K562 (cell line): Measurements from ENCODE around the gene NPR1. TPM values are rescaled to one million over a fixed set of nuclear protein-coding genes. Genes with fewer than 3 reads are reported as not detected.

Experiments
- BRD4 ChIP-seq: fragments of 200-600 bp; sonication (generic); IDR thresholded peaks from 2 replicates; pipeline ENCODE4 v1.6.1; 2017; ENCODE audit warnings: inconsistent platforms
- ETV5 ChIP-seq: sonication (generic); formaldehyde crosslinking; IDR thresholded peaks from 2 replicates; pipeline ENCODE4 v1.4.0; 2020; ENCODE audit warnings: low read depth, mild to moderate bottlenecking, missing genetic modification reagents
- EWSR1 ChIP-seq: fragments of 450-650 bp; IDR thresholded peaks from 2 replicates; pipeline ENCODE4 v1.6.1; 2018; ENCODE audit warnings: borderline replicate concordance, mild to moderate bottlenecking, low read depth, moderate library complexity; ENCODE audit not compliant: partially characterized antibody
- HDAC1 ChIP-seq, 2 experiments: fragments of 450-650 bp; IDR thresholded peaks; 2 replicates each; pipeline ENCODE4 v1.6.1; 2016 to 2017; ENCODE audit warnings: inconsistent platforms in 1 of 2, mild to moderate bottlenecking in 1 of 2, moderate library complexity in 1 of 2
- HOXB6 ChIP-seq: fragments of 250-450 bp; sonication (Bioruptor Pico); IDR thresholded peaks from 2 replicates; pipeline ENCODE4 v1.5.1; 2022; ENCODE audit warnings: mild to moderate bottlenecking, borderline replicate concordance
- LEF1 ChIP-seq: fragments of 450-650 bp; IDR thresholded peaks from 2 replicates; pipeline ENCODE4 v1.6.1; 2016; ENCODE audit warnings: mild to moderate bottlenecking
- MCM7 ChIP-seq, 2 experiments: fragments of 450-650 bp; IDR thresholded peaks; 2 replicates each; pipeline ENCODE4 v1.6.1; 2016 to 2018
- MEF2D ChIP-seq: conservative IDR thresholded peaks from 2 replicates; pipeline ENCODE4 v1.6.1; 2016; ENCODE audit warnings: low read depth, missing genetic modification characterization, missing compliant biosample characterization
- RB1 ChIP-seq: fragments of 450-650 bp; IDR thresholded peaks from 2 replicates; pipeline ENCODE4 v1.6.1; 2017; ENCODE audit warnings: low read depth, mild to moderate bottlenecking
- RBM34 ChIP-seq: fragments of 200-400 bp; formaldehyde crosslinking; IDR thresholded peaks from 2 replicates; pipeline ENCODE4 v1.6.1; 2018; ENCODE audit warnings: low read length, borderline replicate concordance; ENCODE audit not compliant: insufficient read depth
- SMARCA4 ChIP-seq: fragments of 450-650 bp; IDR thresholded peaks from 2 replicates; pipeline ENCODE4 v1.6.1; 2016
- TCF7 ChIP-seq: sonication (generic); IDR thresholded peaks from 2 replicates; pipeline ENCODE4 v1.6.1; 2016; ENCODE audit warnings: antibody characterized with exemption, borderline replicate concordance
- YBX1 ChIP-seq: fragments of 450-650 bp; IDR thresholded peaks from 2 replicates; pipeline ENCODE4 v1.7.1; 2016; ENCODE audit warnings: mild to moderate bottlenecking
- polyA plus RNA-seq, 8 experiments: library from polyadenylated mRNA; depleted of rRNA in 4 of 8; stranded (reverse) in 5 of 8; unstranded in 3 of 8; fragments of >200 nt; fragmentation: Nextera tagmentation in 2 of 8; fragmentation: Illumina TruSeq in 1 of 8; extraction: Ambion mirVana in 2 of 8; extraction: Trizol in 1 of 8; gene quantifications; 2 replicates each; pipeline versions ENCODE4 v1.2.1 to v1.2.3, GENCODE V29; 2011 to 2014; ENCODE audit warnings: inconsistent platforms in 1 of 8, missing spikeins in 1 of 8
- total RNA-seq, 7 experiments: library from RNA; depleted of rRNA in 6 of 7; stranded (reverse); fragments of >200 nt in 6 of 7; fragmentation: Illumina TruSeq in 2 of 7; extraction: Trizol in 2 of 7; gene quantifications; 2 replicates each; pipeline versions ENCODE4 v1.2.1 to v1.2.3, GENCODE V29; 2011 to 2021; ENCODE audit warnings: low replicate concordance in 1 of 7
- TF ChIP-seq, protein P1 (sequence below): sonication (generic); formaldehyde crosslinking; IDR thresholded peaks from 2 replicates; pipeline ENCODE4 v1.8.0; 2022; ENCODE audit warnings: mild to moderate bottlenecking, missing genetic modification reagents
- TF ChIP-seq, protein P2 (sequence below): fragments of 450-650 bp; IDR thresholded peaks from one replicate; pipeline ENCODE4 v1.6.1; 2018; ENCODE audit warnings: mild to moderate bottlenecking, moderate library complexity; ENCODE audit not compliant: partially characterized antibody
- TF ChIP-seq, protein P3 (sequence below): fragments of 250-450 bp; sonication (Bioruptor Pico); IDR thresholded peaks from 2 replicates; pipeline ENCODE4 v1.8.0; 2022; ENCODE audit warnings: inconsistent platforms, mild to moderate bottlenecking, moderate library complexity, borderline replicate concordance
- TF ChIP-seq, protein P4 (sequence below): fragments of 250-450 bp; sonication (Bioruptor Pico); IDR thresholded peaks from 2 replicates; pipeline ENCODE4 v1.8.0; 2021; ENCODE audit warnings: moderate library complexity, mild to moderate bottlenecking, inconsistent platforms
- TF ChIP-seq, protein P5 (sequence below): fragments of 250-450 bp; sonication (Bioruptor Pico); IDR thresholded peaks from 2 replicates; pipeline ENCODE4 v1.9.0; 2021; ENCODE audit warnings: mild to moderate bottlenecking

NPR1 gene
- total and polyA plus RNA-seq, 9 of the 15 experiments (the other 6 are each of a cell fraction or from before 2014, with no cell fraction given): 0.05 to 0.16 (median 0.06) TPM; not detected in 6

DNA sequence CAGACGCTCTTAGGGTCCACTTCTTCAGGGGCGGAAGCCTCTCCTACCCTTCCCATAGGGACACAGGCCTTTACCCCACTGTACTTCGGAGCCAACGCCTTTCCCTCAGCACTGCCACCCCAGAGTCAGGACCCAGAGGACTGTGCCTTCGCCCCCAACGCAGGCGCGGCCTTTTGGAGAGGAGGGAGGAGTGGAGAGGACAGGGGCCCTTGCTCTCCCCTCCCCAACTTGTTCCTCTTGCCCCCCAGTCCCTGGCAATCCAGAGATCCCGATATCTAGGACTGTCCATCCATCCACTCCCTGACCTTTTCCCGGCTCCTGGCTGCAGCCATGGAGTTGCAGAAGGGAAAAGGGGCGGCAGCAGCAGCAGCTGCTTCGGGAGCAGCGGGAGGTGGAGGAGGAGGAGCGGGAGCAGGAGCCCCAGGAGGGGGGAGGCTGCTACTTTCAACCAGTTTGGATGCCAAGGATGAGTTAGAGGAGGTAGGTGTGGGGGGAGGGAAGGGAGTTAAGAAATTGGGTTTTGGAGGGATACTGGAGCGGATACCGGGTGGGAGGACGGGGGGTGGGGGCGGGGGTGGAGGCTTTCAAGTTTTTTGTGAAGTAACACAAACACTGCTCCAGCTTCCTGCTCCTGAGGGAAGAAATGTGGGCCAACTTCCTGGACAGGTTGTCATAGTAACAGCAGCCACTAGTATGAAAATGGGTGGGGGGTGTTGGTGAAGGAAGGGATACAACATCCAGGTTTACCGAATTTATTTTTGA lies 50.0 kb downstream of the NPR1 start (continued):
- TF ChIP-seq, protein P1, sequence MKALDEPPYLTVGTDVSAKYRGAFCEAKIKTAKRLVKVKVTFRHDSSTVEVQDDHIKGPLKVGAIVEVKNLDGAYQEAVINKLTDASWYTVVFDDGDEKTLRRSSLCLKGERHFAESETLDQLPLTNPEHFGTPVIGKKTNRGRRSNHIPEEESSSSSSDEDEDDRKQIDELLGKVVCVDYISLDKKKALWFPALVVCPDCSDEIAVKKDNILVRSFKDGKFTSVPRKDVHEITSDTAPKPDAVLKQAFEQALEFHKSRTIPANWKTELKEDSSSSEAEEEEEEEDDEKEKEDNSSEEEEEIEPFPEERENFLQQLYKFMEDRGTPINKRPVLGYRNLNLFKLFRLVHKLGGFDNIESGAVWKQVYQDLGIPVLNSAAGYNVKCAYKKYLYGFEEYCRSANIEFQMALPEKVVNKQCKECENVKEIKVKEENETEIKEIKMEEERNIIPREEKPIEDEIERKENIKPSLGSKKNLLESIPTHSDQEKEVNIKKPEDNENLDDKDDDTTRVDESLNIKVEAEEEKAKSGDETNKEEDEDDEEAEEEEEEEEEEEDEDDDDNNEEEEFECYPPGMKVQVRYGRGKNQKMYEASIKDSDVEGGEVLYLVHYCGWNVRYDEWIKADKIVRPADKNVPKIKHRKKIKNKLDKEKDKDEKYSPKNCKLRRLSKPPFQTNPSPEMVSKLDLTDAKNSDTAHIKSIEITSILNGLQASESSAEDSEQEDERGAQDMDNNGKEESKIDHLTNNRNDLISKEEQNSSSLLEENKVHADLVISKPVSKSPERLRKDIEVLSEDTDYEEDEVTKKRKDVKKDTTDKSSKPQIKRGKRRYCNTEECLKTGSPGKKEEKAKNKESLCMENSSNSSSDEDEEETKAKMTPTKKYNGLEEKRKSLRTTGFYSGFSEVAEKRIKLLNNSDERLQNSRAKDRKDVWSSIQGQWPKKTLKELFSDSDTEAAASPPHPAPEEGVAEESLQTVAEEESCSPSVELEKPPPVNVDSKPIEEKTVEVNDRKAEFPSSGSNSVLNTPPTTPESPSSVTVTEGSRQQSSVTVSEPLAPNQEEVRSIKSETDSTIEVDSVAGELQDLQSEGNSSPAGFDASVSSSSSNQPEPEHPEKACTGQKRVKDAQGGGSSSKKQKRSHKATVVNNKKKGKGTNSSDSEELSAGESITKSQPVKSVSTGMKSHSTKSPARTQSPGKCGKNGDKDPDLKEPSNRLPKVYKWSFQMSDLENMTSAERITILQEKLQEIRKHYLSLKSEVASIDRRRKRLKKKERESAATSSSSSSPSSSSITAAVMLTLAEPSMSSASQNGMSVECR: peak; percentile 34; the same call in 1 of the 2 replicates
- TF ChIP-seq, protein P2, sequence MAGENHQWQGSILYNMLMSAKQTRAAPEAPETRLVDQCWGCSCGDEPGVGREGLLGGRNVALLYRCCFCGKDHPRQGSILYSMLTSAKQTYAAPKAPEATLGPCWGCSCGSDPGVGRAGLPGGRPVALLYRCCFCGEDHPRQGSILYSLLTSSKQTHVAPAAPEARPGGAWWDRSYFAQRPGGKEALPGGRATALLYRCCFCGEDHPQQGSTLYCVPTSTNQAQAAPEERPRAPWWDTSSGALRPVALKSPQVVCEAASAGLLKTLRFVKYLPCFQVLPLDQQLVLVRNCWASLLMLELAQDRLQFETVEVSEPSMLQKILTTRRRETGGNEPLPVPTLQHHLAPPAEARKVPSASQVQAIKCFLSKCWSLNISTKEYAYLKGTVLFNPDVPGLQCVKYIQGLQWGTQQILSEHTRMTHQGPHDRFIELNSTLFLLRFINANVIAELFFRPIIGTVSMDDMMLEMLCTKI: no peak
- no peak for TF ChIP-seq EWSR1
- TF ChIP-seq, protein P3, sequence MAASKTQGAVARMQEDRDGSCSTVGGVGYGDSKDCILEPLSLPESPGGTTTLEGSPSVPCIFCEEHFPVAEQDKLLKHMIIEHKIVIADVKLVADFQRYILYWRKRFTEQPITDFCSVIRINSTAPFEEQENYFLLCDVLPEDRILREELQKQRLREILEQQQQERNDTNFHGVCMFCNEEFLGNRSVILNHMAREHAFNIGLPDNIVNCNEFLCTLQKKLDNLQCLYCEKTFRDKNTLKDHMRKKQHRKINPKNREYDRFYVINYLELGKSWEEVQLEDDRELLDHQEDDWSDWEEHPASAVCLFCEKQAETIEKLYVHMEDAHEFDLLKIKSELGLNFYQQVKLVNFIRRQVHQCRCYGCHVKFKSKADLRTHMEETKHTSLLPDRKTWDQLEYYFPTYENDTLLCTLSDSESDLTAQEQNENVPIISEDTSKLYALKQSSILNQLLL (CRISPR knock-in tag): no peak
- TF ChIP-seq, protein P4, sequence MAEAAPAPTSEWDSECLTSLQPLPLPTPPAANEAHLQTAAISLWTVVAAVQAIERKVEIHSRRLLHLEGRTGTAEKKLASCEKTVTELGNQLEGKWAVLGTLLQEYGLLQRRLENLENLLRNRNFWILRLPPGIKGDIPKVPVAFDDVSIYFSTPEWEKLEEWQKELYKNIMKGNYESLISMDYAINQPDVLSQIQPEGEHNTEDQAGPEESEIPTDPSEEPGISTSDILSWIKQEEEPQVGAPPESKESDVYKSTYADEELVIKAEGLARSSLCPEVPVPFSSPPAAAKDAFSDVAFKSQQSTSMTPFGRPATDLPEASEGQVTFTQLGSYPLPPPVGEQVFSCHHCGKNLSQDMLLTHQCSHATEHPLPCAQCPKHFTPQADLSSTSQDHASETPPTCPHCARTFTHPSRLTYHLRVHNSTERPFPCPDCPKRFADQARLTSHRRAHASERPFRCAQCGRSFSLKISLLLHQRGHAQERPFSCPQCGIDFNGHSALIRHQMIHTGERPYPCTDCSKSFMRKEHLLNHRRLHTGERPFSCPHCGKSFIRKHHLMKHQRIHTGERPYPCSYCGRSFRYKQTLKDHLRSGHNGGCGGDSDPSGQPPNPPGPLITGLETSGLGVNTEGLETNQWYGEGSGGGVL: no peak
- TF ChIP-seq MCM7 (IDR thresholded peaks at IDR 0.05): no peak
- TF ChIP-seq SMARCA4: 0 out of 2 replicates have a peak, but pooled peaks have one; percentile 26
- TF ChIP-seq BRD4: peak; percentile 21; the same call in 1 of the 2 replicates
- no peak for TF ChIP-seq YBX1
- no peak for TF ChIP-seq TCF7
- no peak for TF ChIP-seq MEF2D (tag)
- TF ChIP-seq ETV5 (CRISPR knock-in tag): no peak
- TF ChIP-seq RB1: no peak
- no peak for TF ChIP-seq HOXB6 (CRISPR knock-in tag)
- TF ChIP-seq, protein P5, sequence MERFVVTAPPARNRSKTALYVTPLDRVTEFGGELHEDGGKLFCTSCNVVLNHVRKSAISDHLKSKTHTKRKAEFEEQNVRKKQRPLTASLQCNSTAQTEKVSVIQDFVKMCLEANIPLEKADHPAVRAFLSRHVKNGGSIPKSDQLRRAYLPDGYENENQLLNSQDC (CRISPR knock-in tag): peak; percentile 35; the same call in 1 of the 2 replicates
- TF ChIP-seq RBM34: no peak
- TF ChIP-seq HDAC1 (IDR thresholded peaks at IDR 0.05): 0 out of 4 replicates have a peak, but pooled peaks of 1 of the 2 experiments have one; percentile 25
- no peak for TF ChIP-seq LEF1
